Measurements from ENCODE around the gene SYNGR2. TPM values are rescaled to one million over a fixed set of nuclear protein-coding genes. Genes with fewer than 3 reads are reported as not detected.

Gene SYNGR2
- total and polyA plus RNA-seq, 2 donors (not counting 1 experiment from before 2014, with no cell fraction given), result 390 to 442 TPM

DNA sequence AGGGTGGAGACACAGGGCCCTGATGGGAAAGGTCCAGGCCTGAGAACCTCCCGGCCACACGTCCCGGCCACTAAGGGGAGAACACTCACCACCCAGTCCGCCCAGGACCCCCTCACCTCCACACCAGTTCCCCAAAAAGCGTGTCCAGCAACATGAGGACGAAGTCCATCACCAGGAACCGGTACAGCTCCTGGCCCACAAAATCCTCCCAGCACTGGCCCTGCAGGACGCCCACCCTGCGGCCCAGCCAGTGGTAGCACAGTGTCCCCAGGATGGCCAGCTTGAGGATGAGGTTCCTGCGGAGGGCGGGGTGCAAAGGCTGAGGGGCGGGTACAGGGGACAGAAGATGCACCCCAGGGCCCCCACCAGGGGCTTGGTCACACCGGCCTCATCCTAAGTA lies 47.8 kb upstream of the SYNGR2 start:
- Histone ChIP-seq H4K20me1 (ENCODE audit: control insufficient read depth, insufficient read depth, low read length, poor library complexity, severe bottlenecking) (peaks cover 84% of the 10 kb centered on the region), H3K4me3 (ENCODE audit: control extremely low read depth in 1 of 5, extremely low read depth in 1 of 5, insufficient read depth in 1 of 5, low read depth in 2 of 5, low read length in 4 of 5) (no peak overlapping the region), H3K9me3 (ENCODE audit: control extremely low read depth in 1 of 3, control insufficient read depth in 2 of 3, insufficient read depth in 1 of 3, low read length in 2 of 3) (no peaks in the 10 kb centered on the region), H3K27ac (ENCODE audit: low read length in 2 of 2) (peak overlapping the region in 1 of 2 donors; percentile 54), H2AFZ (ENCODE audit: insufficient read depth, low read depth, low read length, poor library complexity, severe bottlenecking) (no peak overlapping the region), H3K4me2 (replicated peaks; ENCODE audit: low read depth, low read length, poor library complexity, severe bottlenecking) (peak overlapping the region; percentile 77), H3K27me3 (replicated peaks in 1 of 4; ENCODE audit: control extremely low read depth in 1 of 4, control insufficient read depth in 3 of 4, insufficient read depth in 4 of 4, low read length in 3 of 4) (no peaks in the 10 kb centered on the region), H3K9ac (ENCODE audit: low read length) (no peak overlapping the region), H3K79me2 (ENCODE audit: control insufficient read depth, insufficient read depth, low read length) (peaks cover 54% of the 10 kb centered on the region), H3K4me1 (ENCODE audit: control insufficient read depth in 2 of 2, insufficient read depth in 2 of 2, low read length in 2 of 2) (peaks cover 50 to 51% of the 10 kb centered on the region in 2 donors), H3K36me3 (replicated peaks in 1 of 2; ENCODE audit: control extremely low read depth in 1 of 2, control insufficient read depth in 1 of 2, extremely low read depth in 1 of 2, insufficient read depth in 2 of 2, low read length in 1 of 2) (peaks cover 8 to 84% of the 10 kb centered on the region in 2 experiments)
- CTCF ChIA-PET, result interaction anchor here (0.7 to 13.9 kb wide), 5 partner anchors 8 to 127 kb away, joined by 3 to 169 read pairs (median 5); partner anchors contain the start of genes SYNGR2 and TMC8
- POLR2A ChIA-PET, result interaction anchor here (0.6 to 5.5 kb wide), 6 partner anchors 8 to 1622 kb away, joined by 3 to 31 read pairs (median 6); partner anchors contain the start of gene TMC6
- TF ChIP-seq CTCF (IDR thresholded peaks at IDR 0.05) (no peak), EZH2 (IDR thresholded peaks at IDR 0.05; ENCODE audit: borderline replicate concordance, insufficient read depth, low read depth, low read length, poor library complexity, severe bottlenecking) (no peak)
- H3K9me3 Mint-ChIP-seq (ENCODE audit: insufficient read depth), result no peaks in the 10 kb centered on the region
- H3K4me3 Mint-ChIP-seq, result no peak overlapping the region
- intact Hi-C loops (cut with micrococcal nuclease), result no loop called here
- H3K27ac Mint-ChIP-seq, result peak overlapping the region; percentile 76
- no peaks in the 10 kb centered on the region for H3K27me3 Mint-ChIP-seq
- 96% methylated on average over 12 of the region's 13 CpGs for WGBS (ENCODE audit: insufficient coverage)
- ATAC-seq (ENCODE audit: low read depth) (no peak), DNase-seq (peak; percentile 15)
- peaks cover 52% of the 10 kb centered on the region for H3K4me1 Mint-ChIP-seq

All from B cell (primary cell).